IPS DF 6.9 (cell line): ENCODE measurements around the gene DHRS4L2.
"Not testable (repeated sequence)": the region's sequence is repeated elsewhere in the genome, so short reads cannot be mapped to it uniquely, and the experiment has no call there.

ENCODE experiments used
- DNase-seq: peaks from one replicate; pipeline ENCODE4 v3.0.0-alpha.2; 2013; ENCODE audit warnings: low read depth, low spot score
- H3K27ac ChIP-seq: one replicate; pipeline ENCODE4 v1.5.1; 2013; ENCODE audit warnings: low read length, control low read depth
- H3K27me3 ChIP-seq: 2 replicates; pipeline ENCODE4 v1.6.1; 2013; ENCODE audit warnings: mild to moderate bottlenecking, low read length; ENCODE audit not compliant: control insufficient read depth, insufficient read depth
- H3K36me3 ChIP-seq: 2 replicates; pipeline ENCODE4 v1.6.1; 2013; ENCODE audit warnings: low read length; ENCODE audit not compliant: control insufficient read depth, insufficient read depth
- H3K4me1 ChIP-seq: 2 replicates; pipeline ENCODE4 v1.6.1; 2013; ENCODE audit warnings: low read length; ENCODE audit not compliant: control insufficient read depth, insufficient read depth
- H3K4me3 ChIP-seq: 2 replicates; pipeline ENCODE4 v1.5.1; 2013; ENCODE audit warnings: mild to moderate bottlenecking, low read length
- H3K9me3 ChIP-seq: 2 replicates; pipeline ENCODE4 v1.6.1; 2013; ENCODE audit warnings: low read length, inconsistent platforms; ENCODE audit not compliant: control insufficient read depth, insufficient read depth
- WGBS: extraction: QIAGEN DNeasy Blood & Tissue Kit; methylation state at CpG from one replicate; pipeline ENCODE4 v1.1.7; 2013; ENCODE audit warnings: mixed read lengths, missing lambda C conversion rate; ENCODE audit not compliant: insufficient read length, insufficient coverage; 5-methylcytosine and 5-hydroxymethylcytosine counted together

Gene DHRS4L2

GRCh38 chr14:23973178-23973577 is 15.6 kb upstream of the DHRS4L2 start:
- not testable (repeated sequence) for H3K27me3 ChIP-seq, H3K4me3 ChIP-seq, H3K9me3 ChIP-seq, H3K27ac ChIP-seq, H3K36me3 ChIP-seq, DNase-seq, H3K4me1 ChIP-seq
- no CpG with 5 or more reads among the region's 8 CpGs for WGBS

- not testable (repeated sequence) for H3K36me3 ChIP-seq, H3K4me3 ChIP-seq, H3K27ac ChIP-seq, H3K4me1 ChIP-seq, H3K27me3 ChIP-seq, H3K9me3 ChIP-seq, DNase-seq
Measured at GRCh38 chr14:23974041-23974440, 14.7 kb upstream of the DHRS4L2 start.

GRCh38 chr14:23977208-23977607 is 11.5 kb upstream of the DHRS4L2 start:
- not testable (repeated sequence) for H3K36me3 ChIP-seq, DNase-seq, H3K4me3 ChIP-seq, H3K9me3 ChIP-seq, H3K27ac ChIP-seq, H3K27me3 ChIP-seq, H3K4me1 ChIP-seq
- WGBS: no CpG with 5 or more reads among the region's 2 CpGs

- not testable (repeated sequence) for H3K36me3 ChIP-seq, H3K4me3 ChIP-seq, DNase-seq, H3K27me3 ChIP-seq, H3K27ac ChIP-seq, H3K4me1 ChIP-seq, H3K9me3 ChIP-seq
- no CpG with 5 or more reads among the region's 10 CpGs for WGBS
Measured at GRCh38 chr14:23981951-23982813, 6.5 kb upstream of the DHRS4L2 start.

GRCh38 chr14:23984891-23985602 is 3.7 kb upstream of the DHRS4L2 start:
- Histone ChIP-seq H3K4me1 (peaks cover 2% of the 10 kb centered on the region; the same call in 1 of the 2 replicates), H3K4me3 (no peak overlapping the region), H3K9me3 (no peaks in the 10 kb centered on the region), H3K27me3 (no peaks in the 10 kb centered on the region), H3K27ac (no peak overlapping the region), H3K36me3 (no peaks in the 10 kb centered on the region)
- DNase-seq: no peak
- no CpG with 5 or more reads among the region's 4 CpGs for WGBS

- H3K27ac ChIP-seq: not testable (repeated sequence)
Measured at GRCh38 chr14:23988223-23988606, 514 bp upstream of the DHRS4L2 start.

GRCh38 chr14:23989734-23990445 is 1.2 kb downstream of the DHRS4L2 start:
- no CpG with 5 or more reads among the region's 21 CpGs for WGBS
- not testable (repeated sequence) for H3K36me3 ChIP-seq, H3K27ac ChIP-seq, DNase-seq, H3K4me3 ChIP-seq, H3K27me3 ChIP-seq, H3K4me1 ChIP-seq, H3K9me3 ChIP-seq

More at GRCh38 chr14:23988223-23988606, 514 bp upstream of the DHRS4L2 start:
- not testable (repeated sequence) for H3K27me3 ChIP-seq, H3K9me3 ChIP-seq, H3K36me3 ChIP-seq, H3K4me1 ChIP-seq, H3K4me3 ChIP-seq, DNase-seq
- WGBS: no CpG with 5 or more reads among the region's 6 CpGs

- not testable (repeated sequence) for H3K27me3 ChIP-seq, H3K4me3 ChIP-seq, H3K36me3 ChIP-seq, DNase-seq, H3K4me1 ChIP-seq, H3K9me3 ChIP-seq, H3K27ac ChIP-seq
- no CpG with 5 or more reads among the region's 1 CpG for WGBS
Measured at GRCh38 chr14:23990961-23991360, 2.2 kb downstream of the DHRS4L2 start.

GRCh38 chr14:23993042-23993441 is 4.3 kb downstream of the DHRS4L2 start:
- not testable (repeated sequence) for H3K27ac ChIP-seq, H3K4me1 ChIP-seq, DNase-seq, H3K36me3 ChIP-seq, H3K4me3 ChIP-seq, H3K27me3 ChIP-seq, H3K9me3 ChIP-seq
- WGBS: no CpG with 5 or more reads among the region's 3 CpGs

- not testable (repeated sequence) for H3K36me3 ChIP-seq, H3K9me3 ChIP-seq, H3K27me3 ChIP-seq, H3K4me3 ChIP-seq, H3K4me1 ChIP-seq, H3K27ac ChIP-seq, DNase-seq
Measured at GRCh38 chr14:23996009-23996408, 7.3 kb downstream of the DHRS4L2 start.
